ENCODE data around the gene LTV1.
"Not testable (repeated sequence)": the region's sequence is repeated elsewhere in the genome, so short reads cannot be mapped to it uniquely, and the experiment has no call there.

Gene LTV1

DNA sequence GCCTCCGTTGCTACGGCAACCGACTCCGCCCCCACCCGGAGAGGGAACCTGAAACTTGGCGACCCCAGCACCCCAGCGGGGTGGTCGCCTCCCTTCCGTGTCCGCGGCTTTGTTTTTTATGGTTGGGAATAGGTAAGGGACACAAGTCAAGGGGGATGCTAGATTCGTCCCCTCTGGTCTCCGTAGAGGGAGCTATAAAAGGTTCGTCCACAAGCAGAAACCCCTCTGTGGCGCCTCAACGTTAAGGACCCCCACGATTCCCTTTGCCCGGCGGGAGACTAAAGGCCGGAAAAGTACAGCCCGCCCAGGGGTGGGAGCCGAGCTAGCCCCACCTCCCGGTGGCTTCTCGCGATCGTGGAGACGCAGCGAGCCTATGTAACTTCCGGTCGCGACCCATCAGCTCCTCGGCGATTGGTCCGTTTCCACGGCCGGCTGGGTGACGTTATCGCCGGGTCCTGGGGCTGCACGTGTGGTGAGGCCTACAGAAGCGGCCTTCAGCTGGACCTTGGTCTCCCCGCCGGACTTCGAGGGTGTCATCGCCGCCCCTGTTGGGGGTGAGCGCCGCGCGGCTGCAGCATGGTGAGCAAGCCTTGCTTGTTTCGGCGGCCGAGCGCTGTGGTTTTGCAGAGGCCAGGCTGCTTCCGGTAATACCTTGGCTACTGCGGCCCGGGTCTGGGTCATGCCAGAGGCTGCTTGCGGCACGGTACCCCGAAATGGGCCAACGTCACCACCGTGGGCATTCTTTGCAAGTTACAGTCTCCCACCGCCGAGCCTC lies at the start of gene LTV1:
Gene LTV1, plus strand, starts transcription at position 437 of the 775 bp plus-strand sequence. Its CDS starts 140 bp downstream, at position 577.
- DNase-seq, result peak; percentile 97

- DNase-seq, result not testable (repeated sequence)
These were observed 46.6 kb upstream of the LTV1 start for GRCh38 chr6:143796551-143796950.

GRCh38 chr6:143798487-143798886 lies 44.7 kb upstream of the LTV1 start:
- not testable (repeated sequence) for DNase-seq

GRCh38 chr6:143802833-143803565 lies 40.1 kb upstream of the LTV1 start:
- no peak for DNase-seq

DNA sequence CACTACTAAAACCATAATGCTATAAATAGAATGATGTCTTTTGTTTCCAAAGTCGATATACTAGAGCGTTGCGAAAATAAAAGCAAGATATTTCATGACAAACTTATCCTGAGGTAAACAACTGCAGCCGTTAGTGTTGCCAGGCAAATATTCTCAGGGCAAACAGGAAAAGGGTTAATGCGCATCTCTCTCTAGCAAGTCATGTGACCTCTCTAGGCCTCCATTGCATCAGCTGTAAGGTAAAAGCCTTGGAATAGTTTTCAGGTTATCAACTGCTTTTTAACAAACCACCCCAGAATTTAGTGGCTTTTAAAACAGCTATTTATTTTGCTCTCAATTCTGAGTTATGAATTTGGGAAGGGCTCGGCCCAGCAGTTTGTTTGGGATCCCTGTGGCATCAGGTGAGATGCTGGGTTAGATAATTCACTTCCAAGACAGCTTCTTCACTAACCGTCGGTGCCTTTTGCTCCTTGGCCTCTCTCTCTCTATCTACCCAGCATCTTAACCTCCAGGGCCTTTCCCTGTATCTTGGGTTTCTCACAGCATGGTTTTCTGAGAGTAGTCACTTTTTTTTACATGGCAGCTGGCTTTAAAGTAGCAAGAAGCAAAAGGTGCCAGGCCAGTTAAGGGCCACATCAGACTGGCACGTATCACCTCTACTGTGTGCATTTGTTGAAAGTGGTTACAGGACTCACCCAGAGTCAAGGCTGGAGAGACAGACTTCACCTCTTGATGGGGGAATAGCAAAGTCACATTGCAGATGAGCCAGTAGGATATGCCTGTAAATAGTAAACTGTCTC lies 39.2 kb upstream of the LTV1 start:
- peak; percentile 53 for DNase-seq

GRCh38 chr6:143804835-143805239 lies 38.3 kb upstream of the LTV1 start:
- DNase-seq, result peak; percentile 90

GRCh38 chr6:143806282-143807102 lies 36.6 kb upstream of the LTV1 start:
- peak; percentile 87 for DNase-seq

DNA sequence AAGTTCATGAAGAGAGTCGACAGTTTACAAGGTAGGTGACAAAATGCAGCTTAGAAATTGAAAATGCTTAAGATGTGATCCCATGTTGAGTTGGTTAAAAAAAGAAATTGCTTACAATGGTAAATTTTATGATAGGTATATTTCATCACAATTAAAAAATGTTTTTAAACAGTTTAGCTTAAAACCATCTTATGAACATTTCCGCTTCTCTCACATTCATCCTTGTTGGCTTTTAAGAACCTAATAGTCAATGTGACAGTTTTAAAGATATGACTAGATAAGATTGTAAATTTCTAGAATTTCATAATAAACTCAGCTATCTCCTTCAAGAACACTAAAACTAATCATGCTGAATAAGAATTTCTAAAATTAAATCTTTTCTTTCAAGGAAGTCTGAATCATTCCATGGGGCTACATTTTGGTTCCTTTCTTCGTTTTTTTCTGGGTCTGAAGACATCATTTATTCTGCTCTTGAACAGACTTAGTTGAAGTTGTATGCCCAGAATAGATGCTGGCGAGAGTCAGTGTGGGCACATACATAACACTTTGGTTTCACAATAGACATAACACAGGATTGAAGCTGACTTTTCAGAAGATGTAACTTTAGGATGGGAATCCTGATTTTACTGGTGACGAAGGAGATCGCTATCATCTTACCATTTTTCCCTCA lies 35.9 kb upstream of the LTV1 start:
- peak; percentile 49 for DNase-seq

GRCh38 chr6:143810745-143811144 lies 32.4 kb upstream of the LTV1 start:
- DNase-seq, result no peak

- no peak for DNase-seq
These were observed 31.5 kb upstream of the LTV1 start for GRCh38 chr6:143811501-143812157.

DNA sequence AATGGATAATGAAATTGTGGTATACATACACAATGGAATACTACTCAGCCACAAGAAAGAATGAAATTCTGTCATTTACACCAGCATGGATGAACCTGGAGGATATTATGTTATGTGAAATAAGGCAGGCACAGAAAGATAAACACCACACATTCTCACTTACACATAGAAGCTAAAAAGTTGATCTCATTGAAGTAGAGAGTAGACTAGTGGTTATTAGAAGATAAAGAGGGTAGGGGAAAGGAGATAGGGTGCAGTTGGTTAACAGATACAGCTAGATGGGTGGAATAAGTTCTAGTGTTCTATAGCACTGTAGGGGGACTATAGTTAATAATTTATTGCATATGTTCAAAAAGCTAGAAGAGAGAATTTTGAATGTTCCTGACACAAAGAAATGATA lies 25.5 kb upstream of the LTV1 start:
- DNase-seq, result peak; percentile 80

GRCh38 chr6:143821359-143821758 lies 21.8 kb upstream of the LTV1 start:
- no peak for DNase-seq

DNA sequence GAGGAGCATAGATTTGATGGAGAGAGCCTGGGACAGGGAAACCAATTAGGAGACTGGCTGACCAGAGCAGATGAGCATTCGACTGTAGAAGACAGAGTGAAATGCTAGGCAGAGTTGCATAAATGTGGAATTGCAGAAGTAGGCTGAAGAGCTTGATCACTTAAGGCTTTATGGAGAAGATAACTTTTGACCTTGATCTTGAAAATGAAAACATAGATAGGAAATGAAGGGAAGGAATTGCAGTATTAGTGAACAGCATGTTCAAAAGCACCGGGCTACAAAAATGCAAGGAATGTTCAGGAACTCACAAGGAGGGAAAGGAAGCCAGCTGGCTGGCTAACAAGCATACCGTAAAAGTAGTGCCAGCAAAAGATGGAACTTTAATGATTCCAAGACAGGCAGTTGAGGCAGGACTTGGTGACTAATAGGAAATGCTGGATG lies 20.5 kb upstream of the LTV1 start:
- DNase-seq, result no peak

DNA sequence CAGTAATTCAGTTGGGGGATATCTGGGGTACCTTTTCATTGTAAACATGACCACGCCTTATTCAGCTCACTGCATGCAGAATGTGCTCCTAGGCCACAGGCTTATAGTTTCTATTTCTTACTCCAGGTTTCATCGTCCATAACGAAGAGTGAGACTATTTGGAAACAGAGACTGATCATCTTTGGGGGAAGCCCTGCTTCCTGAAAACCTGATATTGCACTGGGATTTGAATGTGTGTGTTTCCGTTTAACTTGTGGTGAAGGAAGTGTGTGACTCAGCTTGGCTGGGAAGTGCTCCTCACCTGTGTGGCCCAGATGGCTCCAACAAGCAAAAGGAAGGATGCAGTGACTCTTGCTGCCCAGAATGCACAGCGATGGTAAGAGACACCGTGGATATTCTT lies 19.6 kb upstream of the LTV1 start:
- no peak for DNase-seq

DNA sequence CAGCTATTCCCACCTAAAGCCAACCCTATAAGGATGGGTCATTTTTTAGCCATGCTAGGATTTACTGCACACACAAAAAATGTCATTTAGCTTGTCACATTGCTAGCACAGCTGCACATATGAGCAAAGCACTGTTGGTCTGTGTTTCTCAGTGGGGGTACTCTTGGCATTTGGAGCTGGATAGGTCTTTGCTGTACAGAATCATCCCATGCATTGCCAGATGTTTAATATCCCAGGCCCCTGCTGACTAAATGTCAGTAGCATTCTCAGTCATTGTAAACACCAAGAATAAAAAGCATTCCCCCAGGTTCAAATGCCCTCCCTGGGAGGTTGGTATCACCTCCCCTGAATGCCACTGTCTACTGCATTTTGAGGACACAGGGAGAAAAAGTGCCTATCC lies 14.6 kb upstream of the LTV1 start:
- no peak for DNase-seq

DNA sequence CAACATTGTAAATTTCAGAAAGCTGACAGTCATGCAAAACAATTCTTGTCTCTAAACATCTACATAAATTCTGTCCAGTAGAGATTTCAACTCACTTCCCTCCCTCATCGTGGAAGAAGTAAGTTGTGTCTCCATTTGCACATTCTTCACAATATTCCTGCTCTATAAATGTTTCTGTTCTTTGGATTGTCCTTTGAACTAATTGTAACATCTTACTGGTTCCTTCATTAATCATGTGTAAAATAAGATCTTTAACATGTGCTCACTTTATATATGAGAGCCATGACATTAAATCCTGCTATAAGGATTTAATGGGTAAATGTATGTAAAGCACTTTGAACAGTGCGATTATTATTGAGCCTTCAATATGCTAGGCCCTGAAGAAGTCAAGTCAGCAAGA lies 7.0 kb upstream of the LTV1 start:
- DNase-seq, result no peak

DNA sequence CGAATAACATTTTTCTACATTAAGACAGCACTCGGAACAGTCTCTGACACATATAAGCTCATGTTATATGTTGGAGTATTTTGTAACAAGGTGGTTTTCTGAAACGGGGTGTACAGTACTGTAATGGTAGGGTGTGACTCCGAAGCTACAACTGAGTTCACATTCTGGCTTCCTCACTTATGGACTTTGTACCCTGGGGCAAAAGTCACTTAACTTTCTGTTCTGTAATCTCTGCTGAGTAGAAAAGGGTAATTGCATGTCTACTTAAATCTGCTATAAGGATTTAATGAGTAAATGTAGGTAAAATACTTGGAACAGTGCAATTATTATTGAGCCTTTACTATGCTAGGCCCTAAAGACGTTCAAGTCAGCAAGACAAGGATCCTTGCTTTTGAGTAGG lies 4.7 kb upstream of the LTV1 start:
- DNase-seq, result no peak

GRCh38 chr6:143839196-143839595 lies 3.9 kb upstream of the LTV1 start:
- DNase-seq, result no peak

GRCh38 chr6:143840595-143841265 lies 2.4 kb upstream of the LTV1 start:
- no peak for DNase-seq

DNA sequence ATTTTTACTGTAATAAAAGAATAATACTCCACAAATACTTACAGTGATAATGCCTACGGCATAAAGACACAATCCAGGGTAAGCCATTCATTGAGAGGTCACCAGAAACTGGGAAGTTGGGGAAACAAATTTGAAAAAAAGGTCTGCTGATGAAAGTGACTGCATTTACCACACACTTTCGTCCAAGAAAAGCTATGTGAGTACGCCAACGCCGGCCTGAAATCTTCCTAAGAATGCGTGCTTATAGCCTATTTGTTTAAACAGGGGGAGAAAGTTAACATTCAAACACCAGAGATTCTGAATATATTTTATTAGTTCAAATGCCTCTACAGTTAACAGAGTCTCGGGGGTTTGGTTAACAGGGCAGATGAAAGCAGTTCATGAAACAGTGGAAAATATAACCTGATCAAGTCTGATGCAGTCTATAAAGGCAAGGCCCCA lies 657 bp upstream of the LTV1 start:
- no peak for DNase-seq

DNA sequence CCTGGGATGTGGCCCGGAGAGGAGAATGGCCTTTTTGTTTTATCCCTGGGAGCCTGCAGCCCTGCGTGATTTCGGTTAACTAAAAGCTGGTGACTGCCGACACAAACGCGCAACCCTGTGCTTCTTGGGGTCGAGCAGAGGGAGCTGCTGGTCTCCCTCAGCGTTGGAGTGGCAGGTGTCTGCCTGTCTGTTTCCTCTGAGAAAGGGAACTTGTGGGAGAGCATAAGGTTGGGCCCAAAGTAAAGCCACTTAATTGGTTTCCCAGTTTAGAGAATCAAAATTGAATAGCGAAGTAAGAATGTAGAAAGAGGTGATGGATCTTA lies 500 bp downstream of the LTV1 start:
- no peak for DNase-seq

Measured in hematopoietic multipotent progenitor cell treated with erythropoietin and hydrocortisone succinate and interleukin-3 and kit ligand, for 8 days (in vitro differentiated cells).